Smooth muscle cell of the brain vasculature (primary cell): Measurements from ENCODE around the gene TOR4A.
"Not testable (repeated sequence)": the region's sequence is repeated elsewhere in the genome, so short reads cannot be mapped to it uniquely, and the experiment has no call there.

Experiments
- DNase-seq: peaks from one replicate; pipeline ENCODE4 v3.0.0-alpha.2; 2012; ENCODE audit warnings: low read depth, low spot score

The TOR4A gene

DNA sequence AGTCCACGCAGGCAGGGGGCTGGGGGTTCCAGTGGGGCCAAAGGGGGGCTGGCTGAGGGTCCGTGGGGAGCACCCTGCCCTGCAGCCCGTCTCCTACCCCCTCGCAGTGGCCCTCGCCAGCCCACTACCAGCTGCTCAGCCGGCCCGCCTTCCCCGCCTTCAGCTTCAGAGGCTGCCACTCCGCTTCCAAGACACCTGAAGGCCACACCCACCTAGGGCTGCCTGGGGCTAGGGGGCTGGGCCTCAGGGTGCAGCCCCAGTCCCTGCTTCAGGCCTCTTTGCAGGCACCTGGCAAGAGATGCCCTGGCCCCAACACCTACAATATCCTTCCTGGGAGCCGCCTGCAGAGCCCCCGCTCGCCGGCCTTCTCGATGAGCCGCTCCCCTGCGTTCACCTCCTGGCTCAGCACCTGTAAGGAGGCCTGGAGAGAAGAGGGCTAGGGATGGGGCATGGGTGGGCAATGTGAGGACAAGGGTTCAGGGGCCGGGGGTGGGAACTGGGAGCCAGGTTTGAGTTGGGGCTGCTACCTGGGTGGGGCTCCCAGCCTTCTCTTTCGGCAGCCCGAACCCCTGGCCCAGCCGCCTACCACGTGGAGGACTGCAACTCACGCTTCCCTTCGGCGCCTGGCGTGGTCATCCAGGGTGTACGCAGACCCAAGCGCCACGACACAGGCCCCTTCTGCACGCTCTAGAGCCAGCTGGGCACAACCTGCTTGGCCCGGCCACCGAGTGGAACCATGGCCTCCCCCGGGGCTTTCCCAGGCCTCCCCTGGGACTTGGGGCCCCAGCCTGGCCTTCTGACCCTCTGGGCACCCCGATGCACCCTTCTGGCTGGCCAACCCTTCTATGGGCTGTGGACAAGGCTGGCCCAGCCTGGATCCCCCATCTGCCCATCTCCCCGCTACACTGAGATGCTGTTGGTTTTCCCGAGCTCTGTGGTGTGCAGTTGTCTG is 24.7 kb upstream of the TOR4A start:
- no peak for DNase-seq

DNA sequence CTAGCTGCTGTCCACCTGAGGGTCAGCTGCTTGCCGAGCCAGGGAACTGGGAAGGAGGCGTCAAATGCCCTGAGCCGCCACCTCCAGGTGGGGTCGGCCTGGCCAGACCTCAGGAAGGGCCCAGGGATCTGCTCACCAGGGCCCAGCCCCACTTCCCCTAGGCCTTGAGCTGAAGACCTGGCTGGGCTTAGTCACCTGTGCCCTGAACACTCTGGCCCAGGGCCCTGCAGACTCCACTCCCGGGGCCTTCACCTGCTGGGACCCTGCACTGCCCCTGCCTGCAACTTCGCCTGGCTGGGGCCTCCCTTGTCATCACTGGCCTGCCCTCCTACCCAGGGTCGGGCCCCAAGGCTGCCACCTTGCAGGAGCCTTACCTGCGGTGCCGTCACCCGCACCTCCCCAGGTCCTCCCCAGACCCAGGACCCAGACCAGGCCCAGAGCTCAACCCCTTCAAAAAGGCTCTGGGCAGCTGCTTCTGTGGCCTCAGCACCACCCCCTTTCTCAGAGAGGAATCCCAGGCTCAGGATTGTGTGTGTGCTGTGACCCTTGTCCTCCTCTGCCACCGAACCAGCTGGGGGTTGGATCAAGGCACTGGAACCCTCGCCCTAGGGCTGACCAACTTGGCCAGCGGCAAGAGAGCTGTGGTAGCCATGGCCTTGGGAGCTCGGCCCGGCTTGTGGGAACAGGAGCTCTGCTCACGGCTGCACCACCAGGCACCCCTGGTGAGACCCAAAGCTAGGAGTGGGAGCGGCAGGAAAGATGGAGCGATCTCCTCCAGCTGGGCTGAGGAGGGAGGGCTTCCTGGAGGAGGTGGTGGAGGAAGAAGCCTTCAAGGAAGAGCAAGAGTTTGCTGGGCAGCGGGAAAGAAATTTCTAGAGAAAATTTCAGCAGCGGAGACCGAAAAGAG is 23.6 kb upstream of the TOR4A start:
- DNase-seq: no peak

DNA sequence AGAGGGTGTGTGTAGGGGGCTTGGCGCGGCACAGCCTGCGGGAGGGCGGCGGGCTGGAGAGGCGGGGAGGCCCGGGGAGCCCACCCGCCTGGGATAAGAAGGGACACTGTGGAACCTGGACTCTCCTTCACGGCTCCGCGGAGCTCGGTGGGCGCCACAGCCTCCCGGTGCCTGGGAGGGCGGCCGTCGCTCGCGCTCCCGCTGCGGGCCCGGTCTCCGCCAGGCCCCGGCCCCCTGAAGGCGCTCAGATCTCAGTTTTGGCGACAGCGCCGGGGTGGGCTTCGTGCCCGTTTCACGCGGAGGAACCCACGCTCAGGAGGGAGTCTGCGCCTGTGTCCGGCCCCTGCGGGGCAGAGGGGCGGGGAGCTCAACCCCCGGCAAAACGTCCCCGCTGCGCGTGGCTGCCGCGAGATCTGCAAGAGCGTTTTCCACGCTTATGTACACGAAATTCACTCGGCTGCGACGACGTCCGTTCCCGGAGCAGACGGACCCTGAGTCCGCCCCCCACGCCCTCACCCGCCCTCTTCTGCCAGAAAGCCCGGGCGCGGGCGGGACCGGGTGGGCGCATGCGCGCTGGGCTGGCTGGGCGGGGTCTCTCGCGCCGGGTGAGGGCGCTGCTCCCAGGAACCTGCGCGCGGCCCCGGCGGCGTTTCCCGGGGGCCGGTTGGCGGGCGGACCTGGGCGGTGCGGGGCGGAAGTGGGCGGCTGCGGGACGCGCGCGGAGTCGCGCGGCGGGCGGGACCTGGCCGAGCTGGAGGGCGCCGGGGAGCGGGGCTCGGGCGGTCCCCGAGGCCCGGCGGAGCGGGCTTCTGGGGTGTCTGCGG is 22.7 kb upstream of the TOR4A start, which contains the start of gene NELFB:
NELFB (plus strand) TSS at position 704 of the 824 bp plus-strand sequence.
- no peak for DNase-seq

DNA sequence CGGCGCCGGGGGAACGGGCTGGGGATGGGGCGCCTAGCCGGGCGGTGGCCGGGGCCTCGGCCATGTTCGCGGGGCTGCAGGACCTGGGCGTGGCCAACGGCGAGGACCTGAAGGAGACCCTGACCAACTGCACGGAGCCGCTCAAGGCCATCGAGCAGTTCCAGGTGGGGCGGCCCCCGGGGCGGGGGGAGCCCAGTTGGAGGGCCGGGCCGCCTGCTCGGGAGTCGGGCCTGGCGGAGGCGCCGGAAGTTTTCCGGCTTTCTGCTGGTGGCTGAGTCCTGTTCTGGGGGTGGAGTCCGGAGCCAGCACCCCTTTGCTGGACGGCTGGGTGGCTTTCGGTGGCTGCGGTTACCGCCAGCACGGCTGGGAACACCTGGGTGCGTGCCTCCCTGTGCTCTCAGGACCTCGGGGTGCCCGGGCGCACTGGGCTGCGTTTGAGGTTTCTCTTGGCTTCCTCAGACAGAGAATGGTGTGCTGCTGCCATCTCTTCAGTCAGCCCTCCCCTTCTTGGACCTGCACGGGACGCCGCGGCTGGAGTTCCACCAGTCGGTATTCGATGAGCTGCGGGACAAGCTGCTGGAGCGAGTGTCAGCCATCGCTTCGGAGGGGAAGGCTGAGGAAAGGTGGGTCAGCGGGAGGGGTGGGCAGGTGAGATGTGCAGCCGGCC is 21.9 kb upstream of the TOR4A start:
- no peak for DNase-seq

DNA sequence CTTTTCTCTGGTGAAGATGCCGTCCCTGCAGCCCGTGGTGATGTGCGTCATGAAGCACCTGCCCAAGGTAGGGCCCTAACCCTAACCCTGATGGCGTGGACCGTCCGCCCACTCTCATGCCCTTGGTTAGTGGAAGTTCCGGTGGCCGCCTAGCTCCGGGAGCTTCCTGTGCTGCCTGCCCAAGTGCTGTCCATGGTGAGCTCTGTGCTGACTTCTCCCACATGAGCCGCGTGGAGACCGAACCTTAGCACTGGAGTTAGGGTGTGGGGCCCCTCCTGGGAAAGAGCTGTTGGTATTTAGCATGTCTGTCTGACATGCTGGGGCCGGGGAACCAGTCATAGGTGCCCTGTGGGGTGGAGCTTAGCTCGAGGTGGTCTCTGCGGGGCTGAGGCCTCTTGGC is 21.2 kb upstream of the TOR4A start:
- no peak for DNase-seq

DNA sequence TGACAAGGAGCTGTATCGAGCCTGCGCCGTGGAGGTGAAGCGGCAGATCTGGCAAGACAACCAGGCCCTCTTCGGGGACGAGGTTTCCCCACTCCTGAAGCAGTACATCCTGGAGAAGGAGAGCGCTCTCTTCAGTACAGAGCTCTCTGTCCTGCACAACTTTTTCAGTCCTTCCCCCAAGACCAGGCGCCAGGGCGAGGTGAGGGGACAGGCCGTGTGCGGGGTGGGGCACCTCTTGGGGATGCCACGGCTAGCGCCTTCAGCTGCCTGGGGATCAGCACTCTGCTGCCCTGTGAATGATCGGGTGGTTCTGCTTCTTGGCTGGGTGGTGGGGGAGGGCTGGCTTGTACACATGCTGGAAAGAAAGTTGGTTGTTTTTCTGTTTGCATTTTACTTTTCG is 20.7 kb upstream of the TOR4A start:
- no peak for DNase-seq

DNA sequence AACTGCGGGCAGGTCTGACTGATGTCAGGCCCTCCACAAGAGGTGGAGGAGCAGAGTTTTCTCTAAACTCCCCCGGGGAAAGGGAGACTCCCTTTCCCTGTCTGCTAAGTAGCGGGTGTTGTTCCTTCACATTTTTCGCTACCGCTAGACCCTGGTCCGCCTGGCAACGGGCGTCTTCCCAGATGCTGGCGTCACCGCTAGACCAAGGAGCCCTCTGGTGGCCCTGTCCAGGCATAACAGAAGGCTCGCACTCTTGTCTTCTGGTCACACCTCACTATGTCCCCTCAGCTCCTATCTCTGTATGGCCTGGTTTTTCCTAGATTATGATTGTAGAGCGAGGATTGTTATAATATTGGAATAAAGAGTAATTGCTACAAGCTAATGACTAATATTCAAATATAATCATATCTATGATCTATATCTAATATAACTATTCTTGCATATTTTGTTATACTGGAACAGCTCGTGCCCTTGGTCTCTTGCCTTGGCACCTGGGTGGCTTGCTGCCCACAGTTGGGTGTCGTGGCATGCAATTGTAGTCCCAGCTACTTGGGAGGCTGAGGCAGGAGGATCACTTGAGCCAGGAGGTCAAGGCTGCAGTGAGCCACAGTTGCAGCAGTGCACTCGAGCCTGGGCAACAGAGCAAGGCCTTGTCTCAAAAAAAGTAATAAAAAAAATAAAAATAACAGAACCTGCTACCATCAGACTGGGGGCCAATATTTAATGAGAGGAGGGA is 15.2 kb upstream of the TOR4A start:
- not testable (repeated sequence) for DNase-seq

DNA sequence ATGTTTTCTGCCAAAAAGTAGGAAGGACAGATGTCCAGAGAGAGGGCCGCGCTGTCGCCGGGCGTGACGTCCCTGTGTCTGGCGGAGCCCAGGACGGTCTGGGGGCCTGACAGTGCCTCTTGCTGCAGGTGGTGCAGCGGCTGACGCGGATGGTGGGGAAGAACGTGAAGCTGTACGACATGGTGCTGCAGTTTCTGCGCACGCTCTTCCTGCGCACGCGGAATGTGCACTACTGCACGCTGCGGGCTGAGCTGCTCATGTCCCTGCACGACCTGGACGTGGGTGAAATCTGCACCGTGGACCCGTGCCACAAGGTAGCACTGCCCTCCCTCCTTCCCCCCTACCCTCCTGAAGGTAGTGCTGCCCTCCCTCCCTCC is 14.6 kb upstream of the TOR4A start:
- no peak for DNase-seq

DNA sequence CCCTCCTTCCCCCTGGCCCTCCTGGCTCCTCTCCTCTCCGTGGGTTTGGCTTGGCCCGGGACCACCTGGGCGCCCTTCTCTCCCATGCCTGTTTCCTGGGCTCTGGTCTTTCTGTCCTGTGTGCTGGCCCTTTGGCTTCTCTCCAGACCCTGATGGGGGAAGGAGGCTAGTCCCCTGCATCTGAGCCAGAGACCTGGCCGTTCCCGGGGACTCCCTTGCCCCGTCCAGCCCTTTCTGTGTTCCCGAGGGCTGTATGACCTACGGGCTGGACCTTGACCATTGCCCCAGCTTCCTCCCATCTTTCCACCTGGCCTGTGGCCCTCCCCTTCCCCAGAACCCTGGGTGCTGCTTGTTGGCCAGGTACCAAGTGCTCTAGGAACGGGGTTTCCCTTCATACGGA is 14.0 kb upstream of the TOR4A start:
- DNase-seq: no peak

DNA sequence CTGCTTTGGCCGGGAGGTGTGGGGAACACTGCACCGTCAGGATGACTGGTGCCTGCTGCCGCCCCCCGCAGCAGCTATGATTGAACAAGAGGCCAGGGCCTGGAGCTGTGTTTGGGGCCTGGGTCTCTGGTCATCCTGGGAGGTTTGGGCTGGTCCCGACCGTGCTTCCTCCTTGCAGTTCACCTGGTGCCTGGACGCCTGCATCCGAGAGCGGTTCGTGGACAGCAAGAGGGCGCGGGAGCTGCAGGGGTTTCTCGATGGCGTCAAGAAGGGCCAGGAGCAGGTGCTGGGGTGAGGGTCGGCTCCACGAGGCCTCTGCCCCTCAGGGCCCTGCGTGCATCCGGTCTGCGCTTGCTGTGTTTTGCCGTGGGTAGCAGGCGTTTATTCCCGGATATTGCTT is 13.5 kb upstream of the TOR4A start:
- no peak for DNase-seq

DNA sequence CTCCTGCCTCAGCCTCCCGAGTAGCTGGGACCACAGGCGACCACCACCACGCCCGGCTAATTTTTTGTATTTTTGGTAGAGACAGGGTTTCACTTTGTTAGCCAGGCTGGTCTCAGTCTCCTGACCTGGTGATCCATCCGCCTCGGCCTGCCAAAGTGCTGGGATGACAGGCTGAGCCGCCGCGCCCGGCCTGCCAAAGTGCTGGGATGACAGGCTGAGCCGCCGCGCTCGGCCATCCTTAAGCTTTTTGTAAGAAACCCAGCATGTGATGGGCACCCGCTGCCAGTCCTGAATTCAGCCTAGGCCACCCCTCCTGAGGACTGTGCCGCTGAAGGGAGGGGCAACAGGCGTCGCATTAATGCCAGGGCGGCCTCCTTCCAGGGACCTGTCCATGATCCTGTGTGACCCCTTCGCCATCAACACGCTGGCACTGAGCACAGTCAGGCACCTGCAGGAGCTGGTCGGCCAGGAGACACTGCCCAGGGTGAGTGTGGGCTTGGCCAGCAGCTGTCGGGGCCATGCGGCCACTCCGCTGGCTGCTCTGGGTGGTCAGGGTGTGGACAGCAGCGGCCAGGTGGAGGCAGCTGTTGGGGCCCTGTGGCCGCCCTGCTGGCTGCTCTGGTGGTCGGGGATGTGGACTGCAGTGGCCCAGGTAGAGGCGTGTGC is 11.9 kb upstream of the TOR4A start:
- no peak for DNase-seq

DNA sequence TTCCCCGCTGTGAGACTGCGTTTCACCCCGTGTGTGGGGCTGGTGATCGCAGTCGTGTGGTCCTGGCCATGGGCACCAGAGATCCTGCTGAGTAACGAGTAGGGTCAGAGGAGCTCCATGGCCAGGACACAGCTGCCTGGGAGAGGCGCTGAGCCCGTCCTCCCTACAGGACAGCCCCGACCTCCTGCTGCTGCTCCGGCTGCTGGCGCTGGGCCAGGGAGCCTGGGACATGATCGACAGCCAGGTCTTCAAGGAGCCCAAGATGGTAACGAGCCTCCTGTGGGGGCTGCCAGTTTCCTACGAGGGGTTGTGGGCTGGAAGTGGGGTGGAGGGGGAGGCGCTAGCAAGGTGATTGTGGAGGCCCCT is 11.4 kb upstream of the TOR4A start:
- no peak for DNase-seq

DNA sequence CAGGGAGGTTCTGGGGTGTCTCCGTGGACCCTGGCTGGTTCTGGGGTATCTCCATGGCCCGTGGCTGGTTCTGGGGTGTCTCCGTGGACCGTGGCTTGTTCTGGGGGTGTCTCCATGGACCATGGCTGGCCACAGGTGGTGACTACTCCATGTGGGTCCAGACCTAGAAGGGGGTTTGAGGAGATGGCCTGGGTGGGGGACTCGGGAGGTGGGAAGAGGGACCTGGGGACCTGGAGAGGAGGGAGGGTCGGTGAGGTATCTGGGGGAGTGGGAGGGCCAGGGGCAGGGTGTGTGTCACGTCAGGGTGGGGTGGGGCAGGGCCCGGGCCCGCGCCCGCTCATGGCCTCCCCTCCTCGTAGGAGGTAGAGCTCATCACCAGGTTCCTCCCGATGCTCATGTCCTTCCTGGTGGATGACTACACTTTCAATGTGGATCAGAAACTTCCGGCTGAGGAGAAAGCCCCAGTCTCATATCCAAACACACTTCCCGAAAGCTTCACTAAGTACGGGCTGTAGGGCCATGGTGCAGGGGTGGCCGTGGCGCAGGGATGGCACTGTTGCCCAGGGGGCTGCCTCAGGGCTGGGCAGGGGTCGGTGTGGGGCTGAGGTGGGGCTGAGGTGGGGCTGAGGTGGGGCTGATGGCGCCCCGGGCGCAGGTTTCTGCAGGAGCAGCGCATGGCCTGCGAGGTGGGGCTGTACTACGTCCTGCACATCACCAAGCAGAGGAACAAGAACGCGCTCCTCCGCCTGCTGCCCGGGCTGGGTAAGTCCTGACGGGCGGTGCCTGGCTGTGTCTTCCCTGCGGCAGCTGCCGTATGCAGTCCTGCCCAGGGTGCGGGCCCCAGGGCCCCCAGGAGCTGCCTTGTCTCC is 10.7 kb upstream of the TOR4A start:
- DNase-seq: no peak

DNA sequence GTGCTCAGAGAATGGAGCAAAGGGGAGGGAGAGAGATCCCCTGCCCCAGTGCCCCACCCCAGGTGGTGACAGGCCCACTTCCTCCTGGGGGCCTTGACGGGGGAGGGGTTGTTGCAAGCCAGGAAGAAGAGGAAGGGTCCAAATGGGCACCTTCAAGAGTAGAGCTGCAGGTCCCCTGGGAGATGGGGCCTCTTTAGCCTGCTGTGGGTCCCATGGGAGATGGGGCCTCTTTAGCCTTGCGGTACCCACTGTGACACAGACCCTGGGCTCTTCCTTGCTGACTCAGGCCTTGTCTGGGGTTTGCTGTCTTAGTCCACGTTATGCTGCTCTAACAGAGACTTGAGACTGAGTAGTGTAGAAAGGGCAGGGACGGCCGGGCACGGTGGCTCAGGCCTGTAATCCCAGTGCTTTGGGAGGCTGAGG is 9.6 kb upstream of the TOR4A start:
- DNase-seq: no peak

DNA sequence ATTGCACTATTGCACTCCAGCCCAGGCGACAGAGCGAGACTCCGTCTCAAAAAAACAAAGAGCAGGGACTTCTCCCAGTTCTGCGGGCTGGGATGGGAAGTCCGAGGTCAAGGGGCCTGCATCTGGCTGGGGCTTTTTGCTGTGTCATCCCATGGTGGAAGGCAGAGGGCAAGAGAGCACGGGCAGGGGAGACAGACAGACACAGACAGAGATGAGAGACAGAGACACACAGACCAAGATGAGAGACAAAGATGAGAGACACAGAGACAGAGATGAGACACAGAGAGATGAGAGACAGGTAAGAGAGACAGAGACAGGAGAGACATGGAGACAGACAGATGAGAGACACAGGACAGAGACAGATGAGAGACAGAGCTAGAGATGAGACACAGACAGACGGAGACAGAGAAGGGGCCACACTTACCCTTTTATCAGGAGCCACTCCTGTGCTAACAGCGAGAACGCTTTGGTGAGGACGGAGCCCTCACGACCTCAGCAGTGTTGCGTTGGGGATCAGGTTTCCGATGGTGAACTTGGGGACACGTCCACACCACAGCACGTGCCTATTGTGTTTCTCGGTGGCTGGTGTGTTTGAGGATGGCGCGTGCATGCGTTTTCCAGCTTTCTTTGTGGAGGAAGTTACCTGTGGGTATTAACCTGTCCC is 8.9 kb upstream of the TOR4A start:
- no peak for DNase-seq

DNA sequence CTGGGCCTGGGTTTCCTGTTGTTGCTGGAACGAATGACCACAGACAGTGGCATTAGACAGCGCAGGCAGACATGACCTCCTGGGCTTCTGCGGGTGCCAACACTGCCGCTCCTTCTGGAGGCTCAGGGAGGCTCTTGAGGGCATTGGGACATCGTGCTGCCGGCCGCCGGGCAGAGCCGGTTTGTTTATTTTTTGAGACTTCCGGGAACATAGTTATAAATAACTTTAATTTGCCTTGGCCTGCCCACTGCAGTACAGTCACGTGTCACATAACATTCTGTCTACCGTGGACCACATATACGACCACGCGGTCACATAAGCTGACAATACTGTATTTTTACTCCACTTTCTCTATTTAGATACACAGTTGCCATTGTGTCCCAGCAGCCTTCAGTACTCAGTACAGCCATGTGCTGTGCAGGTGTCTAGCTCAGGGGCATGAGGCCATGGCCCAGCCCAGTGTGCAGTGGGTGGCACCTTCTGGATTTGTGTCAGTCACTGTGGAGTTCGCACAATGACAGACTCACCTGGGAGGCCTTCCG is 8.2 kb upstream of the TOR4A start:
- DNase-seq: no peak

DNA sequence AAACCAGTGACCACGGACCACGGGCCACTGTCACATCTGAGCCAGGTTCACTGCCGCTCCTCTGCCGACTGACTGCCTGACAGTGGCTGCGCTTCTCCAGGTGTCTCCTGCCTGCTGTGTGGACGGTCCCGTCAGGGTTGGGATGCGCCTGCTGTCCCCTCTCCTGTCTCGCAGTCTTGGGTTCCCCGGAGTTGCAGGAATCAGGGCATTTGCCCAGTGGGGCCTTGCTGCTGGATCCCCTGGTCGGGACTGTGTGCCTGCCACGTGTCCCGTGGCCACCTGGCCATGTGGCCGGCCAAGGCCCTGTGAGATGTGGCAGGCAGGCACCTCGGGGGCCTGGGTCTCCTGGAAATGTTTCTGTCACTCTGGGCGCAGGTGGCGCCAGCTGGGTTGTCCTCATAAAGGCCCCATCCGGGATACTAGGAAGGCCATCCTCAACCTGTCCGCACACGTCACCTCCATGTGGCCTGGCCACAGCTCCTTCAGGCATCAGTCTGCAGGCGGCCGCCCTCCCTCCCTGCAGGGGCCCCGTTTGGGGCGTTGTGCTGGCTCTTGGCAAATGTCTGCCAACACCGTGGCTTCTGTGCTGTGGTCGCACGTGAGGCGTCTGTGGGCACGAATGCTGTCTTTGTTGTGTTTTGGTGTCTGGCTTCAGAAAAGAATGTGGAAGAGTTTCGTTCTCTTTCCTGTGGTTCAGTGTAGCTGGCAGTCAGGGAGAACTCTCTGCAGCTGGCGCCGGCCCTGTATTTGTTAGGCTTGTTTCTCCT is 6.4 kb upstream of the TOR4A start:
- DNase-seq: no peak
